H9 (cell line): ENCODE data around the gene SUMO4. TPM values are rescaled to one million over a fixed set of nuclear protein-coding genes. Genes with fewer than 3 reads are reported as not detected.

Experiments used
- DNase-seq: peaks from one replicate; pipeline ENCODE4 v3.0.0-alpha.2; 2017
- H2AFZ ChIP-seq: one replicate; pipeline ENCODE4 v1.6.1; 2013; ENCODE audit warnings: mild to moderate bottlenecking, low read length, control low read depth, moderate library complexity
- H2AK5ac ChIP-seq: 2 replicates; pipeline ENCODE4 v1.6.1; 2013; ENCODE audit warnings: low read length, control low read depth, mixed read lengths; ENCODE audit not compliant: insufficient read length
- H2BK120ac ChIP-seq: one replicate; pipeline ENCODE4 v1.6.1; 2013; ENCODE audit warnings: low read depth, mild to moderate bottlenecking, low read length, control low read depth, inconsistent platforms; ENCODE audit not compliant: poor library complexity, severe bottlenecking
- H2BK12ac ChIP-seq: 2 replicates; pipeline ENCODE4 v1.6.1; 2013; ENCODE audit warnings: low read length, control low read depth, mixed read lengths, low read depth; ENCODE audit not compliant: insufficient read length
- H2BK15ac ChIP-seq: 2 replicates; pipeline ENCODE4 v1.6.1; 2013; ENCODE audit warnings: low read depth, low read length, control low read depth
- H2BK20ac ChIP-seq: one replicate; pipeline ENCODE4 v1.6.1; 2013; ENCODE audit warnings: low read depth, mild to moderate bottlenecking, low read length, control low read depth, inconsistent platforms; ENCODE audit not compliant: poor library complexity, severe bottlenecking
- H2BK5ac ChIP-seq: 2 replicates; pipeline ENCODE4 v1.6.1; 2013; ENCODE audit warnings: low read length, control low read depth, mixed read lengths; ENCODE audit not compliant: insufficient read length
- H3K14ac ChIP-seq: 2 replicates; pipeline ENCODE4 v1.6.1; 2013; ENCODE audit warnings: low read length, control low read depth; ENCODE audit not compliant: insufficient read depth
- H3K18ac ChIP-seq: 2 replicates; pipeline ENCODE4 v1.6.1; 2013; ENCODE audit warnings: low read depth, mild to moderate bottlenecking, mixed read lengths, low read length, control low read depth; ENCODE audit not compliant: insufficient read length
- H3K23ac ChIP-seq: 2 replicates; pipeline ENCODE4 v1.6.1; 2013; ENCODE audit warnings: low read length, control low read depth, mixed read lengths, low read depth; ENCODE audit not compliant: insufficient read length
- H3K23me2 ChIP-seq: 2 replicates; pipeline ENCODE4 v1.6.1; 2013; ENCODE audit warnings: low read depth, mild to moderate bottlenecking, mixed read lengths, low read length, control low read depth; ENCODE audit not compliant: insufficient read length, poor library complexity, severe bottlenecking
- H3K27ac ChIP-seq: 2 replicates; pipeline ENCODE4 v1.5.1; 2013; ENCODE audit warnings: low read length, control low read depth, mixed read lengths, low read depth; ENCODE audit not compliant: insufficient read length
- H3K27me3 ChIP-seq: 2 replicates; pipeline ENCODE4 v1.6.1; 2013; ENCODE audit warnings: low read length, control low read depth, inconsistent platforms; ENCODE audit not compliant: insufficient read depth
- H3K4ac ChIP-seq: 2 replicates; pipeline ENCODE4 v1.6.1; 2013; ENCODE audit warnings: low read depth, mild to moderate bottlenecking, control low read depth, inconsistent platforms, low read length, moderate library complexity
- H3K4me1 ChIP-seq: 2 replicates; pipeline ENCODE4 v1.6.1; 2013; ENCODE audit warnings: low read length, control low read depth, inconsistent platforms; ENCODE audit not compliant: insufficient read depth
- H3K4me2 ChIP-seq: 2 replicates; pipeline ENCODE4 v1.6.1; 2013; ENCODE audit warnings: low read length, control low read depth, mixed read lengths; ENCODE audit not compliant: insufficient read length, insufficient read depth
- H3K56ac ChIP-seq: 2 replicates; pipeline ENCODE4 v1.6.1; 2013; ENCODE audit warnings: low read depth, mild to moderate bottlenecking, mixed read lengths, low read length, control low read depth; ENCODE audit not compliant: insufficient read length
- H3K79me1 ChIP-seq: 2 replicates; pipeline ENCODE4 v1.6.1; 2013; ENCODE audit warnings: low read depth, mild to moderate bottlenecking, moderate library complexity, low read length, control low read depth, inconsistent platforms; ENCODE audit not compliant: insufficient read depth, poor library complexity, severe bottlenecking
- H3K79me2 ChIP-seq: 2 replicates; pipeline ENCODE4 v1.6.1; 2013; ENCODE audit warnings: low read length, control low read depth, inconsistent platforms; ENCODE audit not compliant: insufficient read depth
- H3K9ac ChIP-seq: 2 replicates; pipeline ENCODE4 v1.6.1; 2013; ENCODE audit warnings: low read length, control low read depth, mixed read lengths; ENCODE audit not compliant: insufficient read length; ENCODE audit errors: extremely low read depth
- H3K9me3 ChIP-seq: one replicate; pipeline ENCODE4 v1.6.1; 2013; ENCODE audit warnings: low read depth, low read length, inconsistent platforms; ENCODE audit not compliant: control insufficient read depth
- H3T11ph ChIP-seq: one replicate; pipeline ENCODE4 v1.6.1; 2013; ENCODE audit warnings: mild to moderate bottlenecking, low read length, control low read depth, inconsistent platforms
- H4K20me1 ChIP-seq: one replicate; pipeline ENCODE4 v1.6.1; 2013; ENCODE audit not compliant: control insufficient read depth, insufficient read length, insufficient read depth
- H4K5ac ChIP-seq: 2 replicates; pipeline ENCODE4 v1.6.1; 2013; ENCODE audit warnings: low read depth, mild to moderate bottlenecking, mixed read lengths, low read length, control low read depth; ENCODE audit not compliant: insufficient read length
- H4K8ac ChIP-seq: replicated peaks from 2 replicates; pipeline ENCODE4 v1.6.1; 2013; ENCODE audit warnings: low read length, control low read depth, mixed read lengths, low read depth; ENCODE audit not compliant: insufficient read length
- H4K91ac ChIP-seq: 2 replicates; pipeline ENCODE4 v1.6.1; 2013; ENCODE audit warnings: low read depth, mild to moderate bottlenecking, moderate library complexity, mixed read lengths, low read length, control low read depth; ENCODE audit not compliant: insufficient read length
- H3K27ac Mint-ChIP-seq, 3 experiments: 2 replicates in 2 of 3; 3 replicates in 1 of 3; pipeline ENCODE4 v1.8.0; 2020 to 2021; ENCODE audit warnings: mixed read lengths in 3 of 3, mild to moderate bottlenecking in 1 of 3, moderate library complexity in 1 of 3
- H3K27me3 Mint-ChIP-seq: 2 replicates; pipeline ENCODE4 v1.8.0; 2021; ENCODE audit warnings: low read depth, mild to moderate bottlenecking, moderate library complexity, mixed read lengths
- H3K36me3 Mint-ChIP-seq, 3 experiments: 2 replicates in 2 of 3; 3 replicates in 1 of 3; pipeline ENCODE4 v1.8.0; 2020 to 2021; ENCODE audit warnings: low read depth in 3 of 3, mixed read lengths in 3 of 3; ENCODE audit not compliant: insufficient read depth in 1 of 3
- H3K4me1 Mint-ChIP-seq, 2 experiments: 2 replicates each; pipeline ENCODE4 v1.8.0; 2020; ENCODE audit warnings: mixed read lengths in 2 of 2
- H3K4me3 Mint-ChIP-seq, 2 experiments: 2 replicates in 1 of 2; 3 replicates in 1 of 2; pipeline ENCODE4 v1.8.0; 2020 to 2021; ENCODE audit warnings: mild to moderate bottlenecking in 2 of 2, mixed read lengths in 2 of 2, moderate library complexity in 1 of 2
- H3K9me3 Mint-ChIP-seq, 2 experiments: 2 replicates in 1 of 2; 3 replicates in 1 of 2; pipeline ENCODE4 v1.8.0; 2020; ENCODE audit warnings: mild to moderate bottlenecking in 2 of 2, mixed read lengths in 2 of 2, moderate library complexity in 1 of 2
- CTCF ChIP-seq: fragments of 200-600 bp; sonication (generic); conservative IDR thresholded peaks from 3 replicates; pipeline ENCODE4 v1.8.0; 2021; ENCODE audit warnings: antibody characterized with exemption, mild to moderate bottlenecking
- WGBS: extraction: QIAGEN DNeasy Blood & Tissue Kit; methylation state at CpG from one replicate; pipeline ENCODE4 v1.1.7; 2013; ENCODE audit warnings: missing lambda C conversion rate, low lambda C conversion rate, mixed read lengths; ENCODE audit not compliant: insufficient read length; ENCODE audit errors: extremely low coverage; 5-methylcytosine and 5-hydroxymethylcytosine counted together
- total RNA-seq: library from RNA; stranded (reverse); gene quantifications from 2 replicates; pipeline ENCODE4 v1.2.1, GENCODE V29; 2021

The SUMO4 gene
- total RNA-seq, 1 experiment from 2014 or later: 1.5 TPM

DNA sequence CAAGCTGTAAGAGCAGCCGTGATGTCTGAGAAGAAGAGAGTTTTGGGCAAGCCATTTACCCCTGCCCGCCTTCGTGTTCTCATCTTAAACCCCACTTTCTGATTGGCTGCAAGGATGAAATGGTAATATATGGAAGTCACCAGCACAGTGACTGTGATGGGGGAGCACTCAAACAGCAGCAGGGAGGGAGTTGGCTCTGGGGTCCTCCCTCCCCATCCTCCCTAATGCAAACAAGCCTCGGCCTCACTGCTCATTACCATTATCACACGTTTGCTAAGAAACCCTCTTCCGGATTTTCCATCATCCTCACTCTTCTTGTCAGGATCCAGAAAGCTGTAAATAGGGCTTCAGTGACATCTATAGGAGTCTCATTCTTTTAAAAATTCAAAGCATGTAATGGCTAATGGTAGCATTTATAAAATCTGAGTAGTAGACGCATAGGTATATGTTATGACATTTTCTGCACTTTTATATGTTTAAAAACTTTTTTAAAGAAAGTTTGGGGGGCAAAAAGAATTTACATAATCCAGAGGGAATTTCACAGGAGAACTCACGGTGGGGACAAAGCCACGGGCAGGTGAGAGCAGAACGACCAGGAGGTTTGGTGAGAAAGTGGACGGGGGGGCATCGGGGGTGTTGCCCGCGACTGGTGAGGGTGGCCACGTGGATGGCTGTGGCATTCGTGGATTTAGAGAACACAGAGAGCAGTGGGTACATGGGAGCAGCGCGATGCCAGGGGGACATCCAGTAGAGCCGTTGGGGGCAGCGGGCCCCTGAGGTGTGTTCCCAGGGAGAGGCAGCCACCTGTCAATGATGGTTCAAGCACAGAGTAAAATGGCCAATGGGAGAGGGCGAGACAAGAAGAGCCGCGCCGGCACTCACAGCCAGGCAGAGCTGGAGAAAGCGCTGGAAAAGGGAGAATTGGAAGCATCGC, 29.6 kb downstream of the SUMO4 start:
- no CpG with 5 or more reads among the region's 26 CpGs for WGBS
- DNase-seq: no peak

More for the DNA sequence above, 29.6 kb downstream of the SUMO4 start:
- Histone ChIP-seq H2BK20ac (no peak overlapping the region), H3K14ac (no peak overlapping the region), H2BK12ac (no peak overlapping the region), H2BK120ac (no peak overlapping the region), H4K91ac (no peak overlapping the region), H3K4me2 (no peak overlapping the region), H2BK15ac (no peak overlapping the region), H3T11ph (no peak overlapping the region), H3K79me1 (no peaks in the 10 kb centered on the region), H3K4ac (no peak overlapping the region), H3K79me2 (no peaks in the 10 kb centered on the region), H3K27ac (no peak overlapping the region), H4K8ac (no peak overlapping the region), H2BK5ac (no peak overlapping the region), H3K18ac (no peak overlapping the region), H3K27me3 (no peaks in the 10 kb centered on the region), H3K23me2 (no peaks in the 10 kb centered on the region), H4K20me1 (no peaks in the 10 kb centered on the region), H3K56ac (no peak overlapping the region), H4K5ac (no peak overlapping the region), H2AFZ (no peak overlapping the region), H3K4me1 (no peaks in the 10 kb centered on the region), H3K23ac (no peak overlapping the region), H3K9ac (no peak overlapping the region), H2AK5ac (no peak overlapping the region), H3K9me3 (no peaks in the 10 kb centered on the region)
- H3K36me3 Mint-ChIP-seq: no peaks in the 10 kb centered on the region
- H3K27me3 Mint-ChIP-seq: no peaks in the 10 kb centered on the region
- H3K27ac Mint-ChIP-seq: peak overlapping the region in 1 of 3 experiments; percentile 24; a peak in 2 of 7 replicates
- peaks cover 4 to 6% of the 10 kb centered on the region in 2 experiments; a peak in 2 of 4 replicates for H3K4me1 Mint-ChIP-seq
- no peak for TF ChIP-seq CTCF
- no peaks in the 10 kb centered on the region for H3K9me3 Mint-ChIP-seq
- H3K4me3 Mint-ChIP-seq: no peak overlapping the region
